ENCODE data around the gene WWC2. TPM values are rescaled to one million over a fixed set of nuclear protein-coding genes. Genes with fewer than 3 reads are reported as not detected.

WWC2 gene
- total and polyA plus RNA-seq, 4 experiments from 2014 or later = 2.3 to 7.6 (median 5.2) TPM

DNA sequence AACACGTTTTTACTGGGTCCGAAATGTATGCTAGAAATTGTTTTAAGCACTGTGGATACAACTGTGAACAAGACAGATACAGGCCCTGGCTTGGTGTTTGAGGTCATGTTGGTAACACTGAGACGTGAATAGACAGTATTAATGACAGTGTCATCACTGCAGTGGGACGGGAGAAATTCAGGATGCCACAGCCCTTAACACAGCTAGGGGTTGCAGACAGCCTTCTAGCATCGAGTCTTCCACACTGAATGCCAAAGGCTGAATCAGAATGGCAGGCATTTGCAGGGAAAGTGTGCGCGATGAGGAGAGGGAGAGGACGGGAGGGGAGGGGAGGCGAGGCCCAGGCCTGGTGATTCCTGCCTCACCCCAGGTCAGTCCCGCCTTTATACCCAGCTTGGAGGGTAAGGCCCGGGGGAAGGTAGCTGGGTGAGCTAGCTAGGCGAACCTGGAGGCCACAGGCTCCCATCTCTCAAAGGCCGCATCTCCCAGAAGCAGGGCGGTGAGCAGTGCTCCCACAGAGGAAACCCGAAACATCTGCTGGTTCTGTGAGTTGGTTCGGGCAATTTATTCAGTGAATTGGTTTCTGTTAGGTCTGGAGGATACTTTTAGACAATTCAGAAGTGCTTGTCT lies 267.3 kb downstream of the WWC2 start:
- no peak for DNase-seq
- CTCF ChIA-PET (ENCODE audit: partially characterized antibody) = interaction anchor here (1.5 kb wide), 1 partner anchor 63 kb away, joined by 3 read pairs; no protein-coding TSS in a partner anchor
- H3K27me3 Mint-ChIP-seq = peaks cover 3 to 7% of the 10 kb centered on the region in 2 donors
- Histone ChIP-seq H3K27ac (ENCODE audit: low read depth, low read length) (no peak overlapping the region), H3K36me3 (ENCODE audit: insufficient read depth, low read length) (no peaks in the 10 kb centered on the region), H3K27me3 (ENCODE audit: insufficient read depth, low read length) (no peaks in the 10 kb centered on the region), H3K9me3 (ENCODE audit: control insufficient read depth in 1 of 2, low read length in 2 of 2) (no peaks in the 10 kb centered on the region), H3K4me1 (ENCODE audit: insufficient read depth, low read length) (no peaks in the 10 kb centered on the region), H3K4me3 (ENCODE audit: low read length in 2 of 2) (no peak overlapping the region)
- no peaks in the 10 kb centered on the region for H3K4me1 Mint-ChIP-seq
- no peak overlapping the region for H3K27ac Mint-ChIP-seq
- intact Hi-C loops (cut with micrococcal nuclease) = no loop called here
- H3K9me3 Mint-ChIP-seq = peaks cover 0 to 3% (median 0%) of the 10 kb centered on the region in 8 donors
- H3K36me3 Mint-ChIP-seq = no peaks in the 10 kb centered on the region
- H3K4me3 Mint-ChIP-seq = no peak overlapping the region
- POLR2A ChIA-PET (ENCODE audit: partially characterized antibody) = no interaction called here

DNA sequence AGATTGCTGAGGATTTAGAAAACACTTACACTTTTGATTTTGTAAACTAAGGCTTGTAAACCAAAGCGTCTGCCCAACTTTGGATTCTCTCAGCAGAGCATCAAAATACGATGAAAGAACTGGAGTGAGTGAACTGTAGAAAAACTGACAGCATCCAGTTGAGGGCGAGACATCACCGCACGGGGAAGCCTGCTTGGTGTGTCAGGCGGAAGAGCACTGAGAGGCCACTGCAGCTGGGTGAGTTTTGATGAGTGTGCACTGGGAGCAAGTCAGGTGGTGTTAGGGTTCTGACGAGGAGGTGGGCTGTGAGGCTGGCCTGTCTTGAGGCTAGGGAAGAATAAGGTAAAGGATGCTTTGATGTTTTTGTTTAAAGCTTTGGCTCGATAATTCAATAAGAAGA lies 270.0 kb downstream of the WWC2 start:
- H3K4me3 ChIP-seq (ENCODE audit: low read length in 2 of 2) = no peak overlapping the region
- H3K27me3 ChIP-seq (ENCODE audit: insufficient read depth, low read length) = no peaks in the 10 kb centered on the region
- Mint-ChIP-seq H3K4me3 (no peak overlapping the region), H3K9me3 (peaks cover 0 to 22% (median 9%) of the 10 kb centered on the region in 8 donors), H3K36me3 (no peaks in the 10 kb centered on the region), H3K27me3 (peaks cover 0 to 5% of the 10 kb centered on the region in 2 donors), H3K4me1 (no peaks in the 10 kb centered on the region), H3K27ac (no peak overlapping the region)
- POLR2A ChIA-PET (ENCODE audit: partially characterized antibody) = no interaction called here
- no peak for DNase-seq
- CTCF ChIA-PET (ENCODE audit: partially characterized antibody) = no interaction called here
- H3K36me3 ChIP-seq (ENCODE audit: insufficient read depth, low read length) = no peaks in the 10 kb centered on the region
- intact Hi-C loops (cut with micrococcal nuclease) = no loop called here
- H3K4me1 ChIP-seq (ENCODE audit: insufficient read depth, low read length) = no peaks in the 10 kb centered on the region
- H3K9me3 ChIP-seq (ENCODE audit: control insufficient read depth in 1 of 2, low read length in 2 of 2) = no peaks in the 10 kb centered on the region
- H3K27ac ChIP-seq (ENCODE audit: low read depth, low read length) = no peak overlapping the region

Other genes with a start within 250 kb of the WWC2 start
- gene DCTD, start 181.9 kb upstream of the WWC2 start, total RNA-seq = 10 to 100 TPM; 66.6 to 67.7 TPM
- 100 to 1,000 TPM in 1 of 2 donors, 10 to 100 TPM in 1; 86.6 to 119 TPM for gene DCTD, start 181.9 kb upstream of the WWC2 start, polyA plus RNA-seq
- gene CLDN22, start 221.0 kb downstream of the WWC2 start, total RNA-seq = not detected
- gene CLDN22, start 221.0 kb downstream of the WWC2 start, polyA plus RNA-seq = not detected
- gene CLDN24, start 223.2 kb downstream of the WWC2 start, total RNA-seq = not detected
- not detected for gene CLDN24, start 223.2 kb downstream of the WWC2 start, polyA plus RNA-seq

Data from CD4-positive, alpha-beta memory T cell (primary cell).